ENCODE measurements around the gene MTUS2.

The MTUS2 gene

GRCh38 chr13:29362849-29363604 lies 542.9 kb downstream of the MTUS2 start:
- Histone ChIP-seq H3K36me3 (no peaks in the 10 kb centered on the region), H3K4me1 (peaks cover 0 to 3% (median 0%) of the 10 kb centered on the region in 4 donors), H3K27ac (no peak overlapping the region), H3K9me3 (no peaks in the 10 kb centered on the region), H3K27me3 (peaks cover 0 to 4% of the 10 kb centered on the region in 2 donors), H3K4me3 (no peak overlapping the region)
- no peak for DNase-seq
- intact Hi-C loops (cut with DNase I; ENCODE audit: low total_unique reads) = loop anchor here (2.0 kb wide), 1 partner anchor 16 kb away; no protein-coding TSS in a partner anchor
- peak; percentile 73 to 82 for TF ChIP-seq CTCF (IDR thresholded peaks at IDR 0.05)

DNA sequence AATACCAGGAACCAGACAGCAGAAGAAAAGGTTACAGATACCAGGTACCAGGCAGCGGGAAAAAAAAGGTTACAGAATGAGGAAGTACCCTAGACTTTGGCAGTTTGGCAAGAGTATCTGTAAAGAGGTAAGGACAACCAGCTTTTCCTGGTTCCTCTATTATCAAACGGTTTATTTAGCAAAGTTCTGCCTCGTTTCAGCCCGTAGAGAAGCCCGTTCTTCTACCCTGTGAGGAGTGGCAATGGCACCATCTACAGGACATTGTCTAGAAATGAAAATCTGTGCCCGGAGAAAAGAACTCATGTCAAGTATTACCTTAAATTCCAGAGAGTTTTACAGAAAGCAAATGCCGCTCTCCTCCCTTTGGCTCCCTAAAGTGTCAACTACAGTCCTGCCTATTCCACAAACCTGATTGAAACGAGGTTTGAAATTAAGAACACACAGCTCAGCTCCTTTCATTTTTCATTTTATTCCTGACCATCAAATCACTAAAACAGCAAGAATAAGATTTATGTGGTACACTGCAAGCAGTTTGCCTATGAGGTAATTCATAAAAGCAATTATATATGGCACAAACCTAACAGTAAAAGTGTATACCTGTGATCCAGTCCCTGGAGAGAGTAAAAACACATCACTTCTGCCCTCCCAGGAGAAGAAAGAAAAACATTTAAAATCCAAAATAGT lies 549.1 kb downstream of the MTUS2 start:
- no peaks in the 10 kb centered on the region for H3K36me3 ChIP-seq
- no peak overlapping the region for H3K27ac ChIP-seq
- H3K9me3 ChIP-seq = no peaks in the 10 kb centered on the region
- no peak for DNase-seq
- H3K4me3 ChIP-seq = no peak overlapping the region
- peaks cover 0 to 2% of the 10 kb centered on the region in 2 donors for H3K27me3 ChIP-seq
- TF ChIP-seq CTCF (IDR thresholded peaks at IDR 0.05) = peak; percentile 7 to 31
- intact Hi-C loops (cut with DNase I; ENCODE audit: low total_unique reads) = no loop called here
- peaks cover 0 to 5% (median 0%) of the 10 kb centered on the region in 4 donors for H3K4me1 ChIP-seq

- no peak for DNase-seq
- Histone ChIP-seq H3K4me3 (no peak overlapping the region), H3K36me3 (no peaks in the 10 kb centered on the region), H3K9me3 (peaks cover 0 to 6% (median 0%) of the 10 kb centered on the region in 3 donors), H3K27ac (no peak overlapping the region), H3K27me3 (no peaks in the 10 kb centered on the region), H3K4me1 (no peaks in the 10 kb centered on the region)
- intact Hi-C loops (cut with DNase I; ENCODE audit: low total_unique reads) = no loop called here
- TF ChIP-seq CTCF (IDR thresholded peaks at IDR 0.05) = no peak
Measured at GRCh38 chr13:29379281-29379680, 559.1 kb downstream of the MTUS2 start.

DNA sequence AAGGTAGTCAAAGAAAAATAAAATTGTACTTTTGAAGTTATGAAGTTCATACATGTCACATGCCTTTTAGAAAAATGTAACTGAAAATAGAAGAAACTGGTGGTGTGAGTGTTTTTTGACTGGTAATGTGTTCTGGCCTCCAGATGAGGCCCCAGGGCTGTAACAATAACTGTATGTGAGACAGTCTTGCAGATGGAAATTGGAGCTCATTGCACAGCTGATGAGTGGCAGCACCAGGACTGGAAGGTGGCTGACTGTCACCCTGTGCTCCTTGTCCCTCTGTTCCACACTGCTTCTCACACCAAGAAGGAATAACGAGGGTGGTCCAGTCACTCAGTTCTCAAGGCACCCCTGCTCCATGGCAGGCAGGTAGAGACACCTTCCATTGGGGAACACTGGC lies 559.7 kb downstream of the MTUS2 start:
- no peaks in the 10 kb centered on the region for H3K36me3 ChIP-seq
- no peak overlapping the region for H3K27ac ChIP-seq
- intact Hi-C loops (cut with DNase I; ENCODE audit: low total_unique reads) = no loop called here

DNA sequence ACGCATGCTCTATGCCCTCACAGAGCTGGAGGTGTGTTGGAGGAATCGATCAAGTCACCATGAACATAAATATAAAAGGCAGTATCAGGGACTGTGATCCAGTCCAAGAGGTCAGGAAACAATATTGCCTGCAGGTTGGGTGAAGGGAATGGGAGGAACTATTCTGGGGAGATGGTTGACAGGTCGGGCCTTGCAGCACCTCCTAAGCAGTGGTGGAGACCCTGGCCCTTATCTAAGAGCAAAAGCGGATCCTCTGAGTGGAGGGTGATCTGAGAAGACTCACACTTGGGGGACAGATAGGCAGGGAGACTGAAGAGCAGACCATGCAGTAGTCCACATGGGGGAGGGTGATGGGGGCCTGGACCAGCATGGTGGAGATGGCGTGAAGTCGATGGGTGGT lies 561.9 kb downstream of the MTUS2 start:
- Histone ChIP-seq H3K4me1 (no peaks in the 10 kb centered on the region), H3K27ac (no peak overlapping the region), H3K9me3 (no peaks in the 10 kb centered on the region), H3K27me3 (no peaks in the 10 kb centered on the region), H3K4me3 (no peak overlapping the region), H3K36me3 (no peaks in the 10 kb centered on the region)
- DNase-seq = no peak
- intact Hi-C loops (cut with DNase I; ENCODE audit: low total_unique reads) = no loop called here
- TF ChIP-seq CTCF (IDR thresholded peaks at IDR 0.05) = no peak

More for the DNA sequence above, 559.7 kb downstream of the MTUS2 start:
- no peak overlapping the region for H3K4me3 ChIP-seq
- no peak for DNase-seq
- TF ChIP-seq CTCF (IDR thresholded peaks at IDR 0.05) = no peak
- no peaks in the 10 kb centered on the region for H3K9me3 ChIP-seq
- H3K4me1 ChIP-seq = no peaks in the 10 kb centered on the region
- no peaks in the 10 kb centered on the region for H3K27me3 ChIP-seq

Measured in tibial artery (tissue), 4 donors.